ENCODE measurements around the gene RNGTT.

- TF ChIP-seq POLR2A (IDR thresholded peaks at IDR 0.05; ENCODE audit: low read depth, low read length) (no peak), POLR2AphosphoS5 (IDR thresholded peaks at IDR 0.05; ENCODE audit: low read depth, low read length) (no peak), SPI1 (IDR thresholded peaks at IDR 0.05; ENCODE audit: low read depth, low read length) (no peak), TAF1 (IDR thresholded peaks at IDR 0.05; ENCODE audit: low read depth, low read length) (no peak)
Observed at GRCh38 chr6:88984606-88985005, 21.2 kb upstream of the RNGTT start.

Measured in GM12891 (cell line).